AG10803 (cell line): ENCODE measurements around the gene WIF1.

ENCODE experiments used
- DNase-seq: peaks from one replicate; pipeline ENCODE4 v3.0.0; 2010; ENCODE audit warnings: low read depth
- H3K4me3 ChIP-seq: 2 replicates; pipeline ENCODE4 v1.5.1; 2011; ENCODE audit warnings: mild to moderate bottlenecking, low read length, control low read depth
- CTCF ChIP-seq: conservative IDR thresholded peaks from 2 replicates; pipeline ENCODE4 v1.5.1; 2011; ENCODE audit warnings: mild to moderate bottlenecking, low read length, control low read depth, inconsistent platforms

The WIF1 gene

GRCh38 chr12:65162609-65163008, 41.5 kb upstream of the WIF1 start:
- no peak overlapping the region for H3K4me3 ChIP-seq
- TF ChIP-seq CTCF, result no peak
- DNase-seq, result no peak

- H3K4me3 ChIP-seq, result no peak overlapping the region
- no peak for TF ChIP-seq CTCF
- DNase-seq, result no peak
These were observed 36.0 kb upstream of the WIF1 start for GRCh38 chr12:65157091-65157490.

DNA sequence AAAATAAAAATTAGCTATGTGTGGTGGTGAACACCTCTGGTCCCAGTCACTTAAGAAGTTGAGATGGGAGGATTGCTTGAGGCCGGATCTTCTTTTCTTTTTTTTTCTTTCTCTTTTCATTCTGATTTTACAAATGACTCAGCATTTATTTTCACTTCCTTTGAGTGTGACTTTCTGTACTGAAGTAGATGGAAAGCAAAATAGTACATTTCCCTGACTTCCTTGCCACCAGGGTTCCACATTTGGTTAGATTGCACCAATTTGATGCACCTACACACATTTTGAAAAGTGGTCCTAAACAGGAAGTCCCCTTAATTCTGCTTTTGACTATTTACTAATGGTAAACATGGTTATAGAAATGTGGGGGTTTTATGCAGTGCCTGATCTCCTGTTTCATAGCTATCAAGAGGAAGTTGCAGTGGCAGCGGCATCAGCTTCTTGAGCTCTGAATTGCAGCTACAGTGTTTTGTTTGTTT, 35.3 kb upstream of the WIF1 start:
- DNase-seq, result no peak
- no peak for TF ChIP-seq CTCF
- H3K4me3 ChIP-seq, result no peak overlapping the region

DNA sequence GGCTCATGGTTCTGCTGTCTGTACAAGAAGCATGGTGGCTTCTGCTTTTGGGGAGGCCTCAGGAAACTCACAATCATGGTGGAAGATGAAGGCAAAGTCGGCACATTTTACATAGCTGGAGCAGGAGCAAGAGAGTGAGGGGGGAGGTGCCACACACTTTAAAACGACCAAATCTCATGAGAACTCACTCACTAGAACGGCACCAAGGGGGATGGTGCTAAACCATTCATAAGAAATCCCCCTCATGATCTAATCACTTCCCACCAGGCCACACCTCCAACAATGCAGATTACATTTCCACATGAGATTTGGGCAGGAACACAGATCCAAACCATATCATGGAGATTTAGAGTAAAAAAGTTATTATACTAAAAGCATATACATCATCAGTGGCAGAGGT, 34.7 kb upstream of the WIF1 start:
- DNase-seq, result no peak
- no peak overlapping the region for H3K4me3 ChIP-seq
- TF ChIP-seq CTCF, result no peak

- DNase-seq, result peak; percentile 62
- no peak overlapping the region for H3K4me3 ChIP-seq
- no peak for TF ChIP-seq CTCF
These were observed 31.5 kb upstream of the WIF1 start for GRCh38 chr12:65152596-65152995.

DNA sequence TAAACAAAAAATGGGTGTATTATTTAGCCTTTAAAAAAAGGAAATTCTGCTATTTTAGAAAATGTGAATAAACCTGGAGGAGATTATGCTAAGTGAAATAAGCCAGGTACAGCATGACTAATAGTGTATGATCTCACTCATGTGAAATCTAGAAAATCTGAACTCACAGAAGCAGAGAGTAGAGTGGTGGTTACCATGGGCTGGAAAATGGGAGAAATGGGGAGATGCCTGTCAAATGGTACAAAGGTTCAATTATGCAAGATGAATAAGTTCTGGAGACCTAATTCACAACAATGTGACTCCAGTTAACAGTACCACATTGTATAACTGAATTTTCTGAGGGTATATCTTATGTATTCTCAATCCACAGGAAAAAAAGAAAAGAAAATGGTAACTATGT, 30.9 kb upstream of the WIF1 start:
- DNase-seq, result no peak
- H3K4me3 ChIP-seq, result no peak overlapping the region
- TF ChIP-seq CTCF, result no peak

- no peak for DNase-seq
- TF ChIP-seq CTCF, result no peak
- no peak overlapping the region for H3K4me3 ChIP-seq
These were observed 26.3 kb upstream of the WIF1 start for GRCh38 chr12:65147312-65147905.
